NCI-H510A treated with DMSO at 0.1 percent for 48 hours (cell line): ENCODE results near the gene KCNG1.
"Not testable (repeated sequence)": the region's sequence is repeated elsewhere in the genome, so short reads cannot be mapped to it uniquely, and the experiment has no call there.

Source experiments
- DNase-seq: peaks from one replicate; lab custom pipeline; 2025; lab: John Stamatoyannopoulos, UW

Gene KCNG1, protein sequence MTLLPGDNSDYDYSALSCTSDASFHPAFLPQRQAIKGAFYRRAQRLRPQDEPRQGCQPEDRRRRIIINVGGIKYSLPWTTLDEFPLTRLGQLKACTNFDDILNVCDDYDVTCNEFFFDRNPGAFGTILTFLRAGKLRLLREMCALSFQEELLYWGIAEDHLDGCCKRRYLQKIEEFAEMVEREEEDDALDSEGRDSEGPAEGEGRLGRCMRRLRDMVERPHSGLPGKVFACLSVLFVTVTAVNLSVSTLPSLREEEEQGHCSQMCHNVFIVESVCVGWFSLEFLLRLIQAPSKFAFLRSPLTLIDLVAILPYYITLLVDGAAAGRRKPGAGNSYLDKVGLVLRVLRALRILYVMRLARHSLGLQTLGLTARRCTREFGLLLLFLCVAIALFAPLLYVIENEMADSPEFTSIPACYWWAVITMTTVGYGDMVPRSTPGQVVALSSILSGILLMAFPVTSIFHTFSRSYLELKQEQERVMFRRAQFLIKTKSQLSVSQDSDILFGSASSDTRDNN

DNA sequence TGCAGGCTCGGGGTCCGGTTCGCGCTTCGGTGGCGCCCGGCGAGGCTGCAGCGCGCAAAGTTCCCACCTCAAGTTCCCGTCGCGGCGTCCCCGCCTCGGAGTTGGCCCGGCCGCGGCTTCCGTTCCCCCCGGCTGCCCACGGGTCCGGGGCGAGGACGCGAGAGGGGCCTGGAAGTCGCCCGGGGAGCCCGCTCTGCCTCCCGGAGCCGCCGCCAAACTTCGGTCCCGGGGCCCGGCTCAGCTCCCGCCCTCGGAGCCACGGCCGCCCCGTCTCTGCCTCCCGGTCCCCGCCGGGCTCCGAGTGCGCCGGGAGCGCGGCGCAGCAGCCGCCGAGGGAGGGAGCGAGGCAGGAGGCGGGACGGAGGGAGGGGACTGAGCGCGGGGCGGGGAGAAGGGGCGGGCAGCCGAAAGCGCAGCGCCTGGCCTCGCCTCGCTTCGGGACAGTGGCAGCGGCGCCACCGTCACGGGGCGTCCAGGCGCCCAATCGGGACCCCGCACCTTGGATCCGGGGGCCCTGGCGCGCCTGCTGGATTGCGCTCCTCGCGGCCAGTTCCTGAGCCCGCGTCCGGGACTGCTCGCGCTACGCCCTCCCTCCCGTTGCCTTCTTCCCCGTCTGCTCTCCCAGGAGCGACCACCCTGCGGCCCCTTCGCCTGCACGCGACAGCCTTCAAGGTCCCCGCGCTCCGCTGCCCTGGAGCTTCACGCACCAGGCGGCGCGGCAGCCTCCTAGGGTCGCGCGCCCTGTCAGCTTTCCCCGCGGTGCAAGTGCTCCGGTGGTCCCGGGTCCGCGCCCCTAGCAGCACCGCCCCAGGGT lies at the start of gene KCNG1:
Gene KCNG1 (minus strand): TSS at position 305 of the 814 bp plus-strand sequence. CDS start 12,769 bp downstream, outside the sequence.
- DNase-seq = peak; percentile 11

- DNase-seq = no peak
These were observed 47.7 kb upstream of the KCNG1 start for GRCh38 chr20:51070621-51071020.

- no peak for DNase-seq
These were observed 44.9 kb upstream of the KCNG1 start for GRCh38 chr20:51067792-51068191.

- no peak for DNase-seq
These were observed 42.7 kb upstream of the KCNG1 start for GRCh38 chr20:51065615-51066014.

GRCh38 chr20:51064137-51064536 lies 41.2 kb upstream of the KCNG1 start:
- no peak for DNase-seq

DNA sequence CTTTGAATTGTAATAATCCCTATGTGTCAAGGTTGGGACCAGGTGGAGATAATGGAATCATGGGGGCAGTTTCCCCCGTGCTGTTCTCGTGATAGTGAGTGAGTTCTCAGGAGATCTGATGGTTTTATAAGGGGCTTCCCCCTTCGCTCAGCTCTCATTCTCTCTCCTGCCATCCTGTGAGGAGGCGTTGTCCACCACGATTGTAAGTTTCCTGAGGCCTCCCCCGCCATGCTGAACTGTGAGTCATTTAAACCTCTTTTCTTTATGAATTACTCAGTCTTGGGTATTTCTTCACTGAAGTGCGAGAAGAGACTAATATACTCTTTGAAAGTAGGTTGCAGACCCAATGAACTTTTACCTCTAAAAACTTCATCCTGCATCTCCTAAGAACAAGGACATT lies 39.2 kb upstream of the KCNG1 start:
- DNase-seq = no peak

DNA sequence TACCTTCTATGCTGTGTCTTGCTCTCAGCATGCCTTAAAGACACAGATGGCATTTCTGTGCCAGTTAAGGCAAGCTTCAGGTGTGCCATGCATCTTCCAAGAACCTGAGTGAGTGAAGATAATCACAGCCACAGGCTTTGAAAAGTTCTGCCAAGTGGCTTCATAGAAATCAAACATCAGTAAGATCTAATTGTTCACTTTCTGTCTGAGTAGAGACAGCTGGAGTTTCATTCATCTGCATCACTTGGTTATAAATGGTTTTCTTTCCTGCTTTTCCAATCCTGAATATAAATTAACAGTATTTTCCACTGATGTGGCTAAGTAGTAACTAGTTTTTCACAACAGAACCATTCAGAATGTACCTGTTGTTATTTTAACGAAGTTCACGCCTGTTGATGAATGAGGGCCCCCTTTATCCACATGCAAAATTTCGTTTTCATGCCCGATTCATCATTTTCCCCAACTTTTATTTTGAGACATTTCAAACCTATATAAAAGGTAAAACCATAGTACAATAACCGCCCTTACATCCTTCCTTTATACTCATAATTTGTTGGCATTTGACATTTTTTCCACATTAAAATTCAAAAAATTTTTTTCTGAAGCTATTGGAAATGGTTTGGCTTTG lies 38.6 kb upstream of the KCNG1 start:
- DNase-seq = no peak

DNA sequence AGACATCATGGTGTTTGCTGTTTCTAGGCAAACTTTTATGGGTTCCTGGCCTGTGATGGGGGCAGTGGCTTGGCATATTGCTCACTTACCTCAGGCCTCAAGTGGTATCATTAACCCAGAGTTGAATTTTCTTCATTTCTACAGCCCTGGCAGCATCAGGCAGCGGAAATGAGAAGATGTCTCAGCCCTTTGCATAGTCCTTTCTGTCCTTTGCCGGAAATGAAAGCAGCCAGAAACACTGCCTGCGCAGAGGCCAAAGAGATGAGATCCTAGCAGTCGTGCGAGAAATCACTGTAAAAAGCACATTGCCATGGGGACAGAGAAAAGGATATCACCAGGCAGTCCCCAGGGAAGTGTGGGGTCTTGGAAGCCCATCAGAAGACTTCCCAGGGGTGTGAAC lies 37.4 kb upstream of the KCNG1 start:
- DNase-seq = no peak

DNA sequence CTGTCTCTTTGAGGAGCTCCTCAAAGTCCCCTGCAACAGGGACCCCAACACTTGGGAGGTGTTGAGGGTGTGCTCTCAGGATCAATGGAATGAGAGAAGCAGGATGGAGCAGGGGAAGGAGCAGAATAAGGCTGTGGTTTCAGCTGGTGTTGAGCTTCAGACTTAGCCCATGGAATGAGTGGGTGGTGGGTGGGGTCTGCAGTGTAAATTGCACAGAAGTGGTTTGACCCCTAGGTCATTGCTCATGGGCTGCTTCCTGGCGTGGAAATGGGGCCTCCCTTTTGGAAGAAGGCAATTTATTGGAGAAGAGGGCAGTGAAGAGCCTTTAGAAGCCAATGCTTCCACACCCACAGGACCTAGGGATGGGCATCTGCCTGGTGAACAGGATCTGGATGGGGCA lies 37.0 kb upstream of the KCNG1 start:
- DNase-seq = no peak

- DNase-seq = no peak
These were observed 35.1 kb upstream of the KCNG1 start for GRCh38 chr20:51058017-51058416.

- DNase-seq = no peak
These were observed 31.3 kb upstream of the KCNG1 start for GRCh38 chr20:51054233-51054632.

GRCh38 chr20:51050531-51051075 lies 27.7 kb upstream of the KCNG1 start:
- no peak for DNase-seq

GRCh38 chr20:51046021-51046985 lies 23.4 kb upstream of the KCNG1 start:
- DNase-seq = no peak

- not testable (repeated sequence) for DNase-seq
These were observed 22.6 kb upstream of the KCNG1 start for GRCh38 chr20:51045492-51045891.

- no peak for DNase-seq
These were observed 21.9 kb upstream of the KCNG1 start for GRCh38 chr20:51044796-51045195.

- DNase-seq = no peak
These were observed 20.9 kb upstream of the KCNG1 start for GRCh38 chr20:51043811-51044210.

DNA sequence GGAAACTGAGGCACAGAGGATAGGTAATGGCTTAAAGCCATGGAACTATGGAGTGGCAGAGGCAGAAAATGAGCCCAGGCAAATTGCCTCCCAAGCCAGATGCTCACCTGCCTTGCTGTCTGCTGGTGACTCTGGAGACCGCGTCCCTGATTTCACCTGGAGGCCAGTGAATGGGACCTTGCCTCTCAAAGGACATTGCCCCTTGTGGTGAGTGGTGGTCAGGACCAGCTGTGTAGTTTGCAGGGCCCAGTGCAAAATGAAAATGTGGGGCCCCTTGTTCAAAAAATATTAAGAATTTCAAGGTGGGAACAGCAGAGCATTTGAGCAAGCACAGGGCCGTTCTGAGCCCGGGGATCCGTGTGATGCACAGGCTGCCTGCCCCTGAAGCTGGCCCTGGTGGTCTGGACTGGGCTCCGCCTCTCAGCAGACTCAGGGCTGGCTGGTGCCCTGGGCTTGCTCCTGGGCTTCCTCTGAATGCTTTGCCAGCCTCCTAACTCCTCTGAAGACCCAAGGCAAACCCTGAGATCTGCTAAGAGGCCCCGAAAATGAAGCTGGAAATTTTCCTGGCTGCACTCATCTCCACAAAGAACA lies 19.8 kb upstream of the KCNG1 start:
- no peak for DNase-seq

- DNase-seq = no peak
These were observed 19.2 kb upstream of the KCNG1 start for GRCh38 chr20:51042064-51042463.

DNA sequence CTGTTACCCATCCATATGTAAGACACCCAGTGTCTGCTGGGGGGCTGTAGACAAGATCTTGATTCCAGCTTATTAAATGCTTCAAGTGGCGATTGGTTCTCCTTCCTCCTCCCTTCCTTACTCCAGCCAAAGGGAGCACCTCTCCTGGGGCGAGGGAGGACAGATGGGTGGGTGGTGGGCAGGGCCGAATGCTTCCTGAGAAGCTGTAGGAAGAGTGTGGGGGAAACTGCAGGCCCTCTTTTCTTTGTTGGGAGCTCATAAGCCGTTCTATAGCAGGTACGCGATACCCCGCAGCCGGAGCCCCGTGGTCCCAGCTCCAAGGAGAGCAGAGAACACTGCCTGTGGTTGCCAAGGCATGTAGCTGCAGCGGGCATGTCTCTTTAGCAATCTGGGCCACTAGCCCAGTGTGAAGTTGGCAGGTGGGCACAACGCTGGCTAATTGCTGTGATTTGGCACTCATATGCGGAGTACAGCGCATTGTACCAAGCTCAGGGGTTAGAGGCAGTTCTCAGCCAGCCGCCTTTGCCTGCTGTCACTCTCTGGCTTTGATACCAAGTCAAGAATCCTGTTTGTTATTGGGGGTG lies 14.7 kb upstream of the KCNG1 start:
- no peak for DNase-seq

GRCh38 chr20:51036827-51037531 lies 14.1 kb upstream of the KCNG1 start:
- DNase-seq = no peak
